ENCODE data around the gene RFX1.
"Not testable (repeated sequence)": the region's sequence is repeated elsewhere in the genome, so short reads cannot be mapped to it uniquely, and the experiment has no call there.

Gene RFX1

GRCh38 chr19:14031719-14032480 lies 25.8 kb upstream of the RFX1 start, which contains the start of gene IL27RA:
Gene IL27RA, plus strand, starts transcription at chr19:14031762. Its CDS starts 111 bp downstream, at chr19:14031873.
- DNase-seq = peak; percentile 15
- Histone ChIP-seq H3K27me3 (replicated peaks) (no peaks in the 10 kb centered on the region), H3K27ac (no peak within 1 kb of the TSS), H3K36me3 (replicated peaks) (no peaks in the 10 kb centered on the region), H3K4me3 (ENCODE audit: low read depth, low read length) (peak within 1 kb of the TSS; percentile 62)
- in situ Hi-C loops (cut with HindIII; ENCODE audit: low pct_ligation_motif_present, low sequenced_read_pairs) = no loop called here
- TF ChIP-seq CTCF (IDR thresholded peaks at IDR 0.05; ENCODE audit: low read depth, low read length, missing control alignments) = peak; percentile 87

GRCh38 chr19:14030997-14031718 lies 25.0 kb upstream of the RFX1 start:
- Histone ChIP-seq H3K27me3 (replicated peaks) (no peaks in the 10 kb centered on the region), H3K36me3 (replicated peaks) (no peaks in the 10 kb centered on the region), H3K4me3 (ENCODE audit: low read depth, low read length) (peak overlapping the region; percentile 62), H3K27ac (no peak overlapping the region)
- no peak for TF ChIP-seq CTCF (IDR thresholded peaks at IDR 0.05; ENCODE audit: low read depth, low read length, missing control alignments)
- in situ Hi-C loops (cut with HindIII; ENCODE audit: low pct_ligation_motif_present, low sequenced_read_pairs) = no loop called here
- DNase-seq = no peak

GRCh38 chr19:14028901-14029300 lies 22.8 kb upstream of the RFX1 start:
- DNase-seq = no peak

GRCh38 chr19:14027856-14028450 lies 21.8 kb upstream of the RFX1 start, which contains the start of gene RLN3:
Gene RLN3, plus strand, starts transcription at chr19:14028148. Its CDS starts 57 bp downstream, at chr19:14028205.
- in situ Hi-C loops (cut with HindIII; ENCODE audit: low pct_ligation_motif_present, low sequenced_read_pairs) = no loop called here

More at GRCh38 chr19:14028901-14029300, 22.8 kb upstream of the RFX1 start:
- Histone ChIP-seq H3K27ac (no peak overlapping the region), H3K36me3 (replicated peaks) (no peaks in the 10 kb centered on the region), H3K27me3 (replicated peaks) (no peaks in the 10 kb centered on the region), H3K4me3 (ENCODE audit: low read depth, low read length) (no peak overlapping the region)
- in situ Hi-C loops (cut with HindIII; ENCODE audit: low pct_ligation_motif_present, low sequenced_read_pairs) = no loop called here
- no peak for TF ChIP-seq CTCF (IDR thresholded peaks at IDR 0.05; ENCODE audit: low read depth, low read length, missing control alignments)

GRCh38 chr19:14026652-14027192 lies 20.6 kb upstream of the RFX1 start:
- H3K27ac ChIP-seq; H3K36me3 ChIP-seq (replicated peaks); DNase-seq; H3K27me3 ChIP-seq (replicated peaks); in situ Hi-C loops (cut with HindIII; ENCODE audit: low pct_ligation_motif_present, low sequenced_read_pairs); H3K4me3 ChIP-seq (ENCODE audit: low read depth, low read length): not testable (repeated sequence)

More at GRCh38 chr19:14027856-14028450, 21.8 kb upstream of the RFX1 start, which contains the start of gene RLN3:
- no peak for TF ChIP-seq CTCF (IDR thresholded peaks at IDR 0.05; ENCODE audit: low read depth, low read length, missing control alignments)
- Histone ChIP-seq H3K36me3 (replicated peaks) (no peaks in the 10 kb centered on the region), H3K4me3 (ENCODE audit: low read depth, low read length) (no peak within 1 kb of the TSS), H3K27me3 (replicated peaks) (no peaks in the 10 kb centered on the region), H3K27ac (no peak within 1 kb of the TSS)
- no peak for DNase-seq
